AG10803 (cell line): ENCODE data around the gene NLRC3.
A peak's percentile ranks its signal among the peaks of the same experiment; 100 is the strongest.
"Not testable (repeated sequence)": the region's sequence is repeated elsewhere in the genome, so short reads cannot be mapped to it uniquely, and the experiment has no call there.

Source experiments
- DNase-seq: peaks from one replicate; pipeline ENCODE4 v3.0.0; 2010; ENCODE audit warnings: low read depth
- H3K4me3 ChIP-seq: 2 replicates; pipeline ENCODE4 v1.5.1; 2011; ENCODE audit warnings: mild to moderate bottlenecking, low read length, control low read depth
- TF ChIP-seq, protein P1 (sequence below): conservative IDR thresholded peaks from 2 replicates; pipeline ENCODE4 v1.5.1; 2011; ENCODE audit warnings: mild to moderate bottlenecking, low read length, control low read depth, inconsistent platforms

Gene NLRC3

DNA sequence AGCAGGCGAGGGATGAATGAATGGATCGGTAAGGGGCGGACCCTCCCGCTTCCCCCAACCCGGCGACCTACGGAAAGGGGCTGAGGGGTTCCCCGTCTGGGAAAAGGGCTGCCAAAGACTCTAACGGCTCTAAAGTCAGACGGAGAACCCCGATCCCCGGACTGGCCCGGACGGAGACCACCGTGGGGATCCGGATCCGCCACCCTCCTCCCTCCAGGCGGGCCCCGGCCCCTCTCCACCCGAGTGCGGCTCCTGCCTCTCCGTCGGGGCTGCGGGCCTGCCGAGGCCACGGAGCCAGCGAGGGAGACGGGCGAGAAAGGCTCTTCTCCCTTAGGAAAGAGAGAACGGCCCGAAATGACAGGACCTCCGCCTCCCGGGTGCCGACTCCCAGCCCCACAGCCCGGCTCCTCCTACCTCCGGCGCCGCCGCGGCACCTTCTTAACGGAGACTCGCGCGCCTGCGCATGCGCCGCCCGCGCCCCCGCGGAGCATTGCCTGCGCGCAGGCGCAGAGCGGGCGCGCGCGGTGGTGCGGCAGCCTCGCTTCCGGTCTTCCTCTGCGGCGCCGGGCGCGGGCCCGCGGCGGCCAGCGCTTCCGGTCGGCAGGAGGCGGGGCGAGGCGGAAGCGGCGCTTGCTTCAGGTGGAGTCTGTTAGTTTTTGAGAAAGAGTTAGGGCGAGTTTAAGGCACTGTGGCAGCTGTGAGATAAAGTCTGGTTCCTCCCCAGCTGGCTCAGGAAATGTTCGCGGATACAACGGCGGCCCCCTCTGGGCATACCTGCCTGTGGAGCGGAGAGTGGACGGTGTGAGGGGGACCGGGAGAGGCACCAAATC lies 34.2 kb upstream of the NLRC3 start, which contains the start of gene SLX4:
TSS of gene SLX4 (minus strand) at position 461 of the 830 bp plus-strand sequence. CDS start 2,642 bp downstream, outside the sequence.
- TF ChIP-seq, protein P1, sequence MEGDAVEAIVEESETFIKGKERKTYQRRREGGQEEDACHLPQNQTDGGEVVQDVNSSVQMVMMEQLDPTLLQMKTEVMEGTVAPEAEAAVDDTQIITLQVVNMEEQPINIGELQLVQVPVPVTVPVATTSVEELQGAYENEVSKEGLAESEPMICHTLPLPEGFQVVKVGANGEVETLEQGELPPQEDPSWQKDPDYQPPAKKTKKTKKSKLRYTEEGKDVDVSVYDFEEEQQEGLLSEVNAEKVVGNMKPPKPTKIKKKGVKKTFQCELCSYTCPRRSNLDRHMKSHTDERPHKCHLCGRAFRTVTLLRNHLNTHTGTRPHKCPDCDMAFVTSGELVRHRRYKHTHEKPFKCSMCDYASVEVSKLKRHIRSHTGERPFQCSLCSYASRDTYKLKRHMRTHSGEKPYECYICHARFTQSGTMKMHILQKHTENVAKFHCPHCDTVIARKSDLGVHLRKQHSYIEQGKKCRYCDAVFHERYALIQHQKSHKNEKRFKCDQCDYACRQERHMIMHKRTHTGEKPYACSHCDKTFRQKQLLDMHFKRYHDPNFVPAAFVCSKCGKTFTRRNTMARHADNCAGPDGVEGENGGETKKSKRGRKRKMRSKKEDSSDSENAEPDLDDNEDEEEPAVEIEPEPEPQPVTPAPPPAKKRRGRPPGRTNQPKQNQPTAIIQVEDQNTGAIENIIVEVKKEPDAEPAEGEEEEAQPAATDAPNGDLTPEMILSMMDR: no peak
- DNase-seq: peak; percentile 85

DNA sequence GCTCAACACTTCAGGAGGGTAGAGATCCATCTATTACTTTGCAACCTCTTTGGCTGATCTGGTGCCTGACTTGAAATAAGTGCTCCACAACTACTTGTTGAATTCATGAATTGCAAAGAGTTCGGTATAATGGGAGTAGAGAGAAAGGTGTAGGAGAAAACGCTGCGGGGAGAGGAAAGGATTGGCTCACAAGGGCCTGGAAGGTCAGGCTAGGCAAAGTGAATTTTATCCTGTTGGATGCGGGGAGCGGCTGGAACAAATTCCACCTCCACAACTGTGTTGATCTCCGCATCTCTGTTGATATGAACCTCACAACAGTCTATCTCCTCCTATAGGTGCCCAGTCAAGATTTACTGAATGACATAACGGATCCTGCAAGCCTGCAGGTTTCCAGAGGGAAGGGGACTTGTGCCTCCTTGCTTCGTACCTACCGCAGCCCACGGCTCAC lies 33.5 kb upstream of the NLRC3 start:
- H3K4me3 ChIP-seq: peak overlapping the region; percentile 82
- TF ChIP-seq, protein P1: no peak
- DNase-seq: no peak

More for the DNA sequence above, 34.2 kb upstream of the NLRC3 start, which contains the start of gene SLX4:
- H3K4me3 ChIP-seq: peak within 1 kb of the TSS; percentile 98

DNA sequence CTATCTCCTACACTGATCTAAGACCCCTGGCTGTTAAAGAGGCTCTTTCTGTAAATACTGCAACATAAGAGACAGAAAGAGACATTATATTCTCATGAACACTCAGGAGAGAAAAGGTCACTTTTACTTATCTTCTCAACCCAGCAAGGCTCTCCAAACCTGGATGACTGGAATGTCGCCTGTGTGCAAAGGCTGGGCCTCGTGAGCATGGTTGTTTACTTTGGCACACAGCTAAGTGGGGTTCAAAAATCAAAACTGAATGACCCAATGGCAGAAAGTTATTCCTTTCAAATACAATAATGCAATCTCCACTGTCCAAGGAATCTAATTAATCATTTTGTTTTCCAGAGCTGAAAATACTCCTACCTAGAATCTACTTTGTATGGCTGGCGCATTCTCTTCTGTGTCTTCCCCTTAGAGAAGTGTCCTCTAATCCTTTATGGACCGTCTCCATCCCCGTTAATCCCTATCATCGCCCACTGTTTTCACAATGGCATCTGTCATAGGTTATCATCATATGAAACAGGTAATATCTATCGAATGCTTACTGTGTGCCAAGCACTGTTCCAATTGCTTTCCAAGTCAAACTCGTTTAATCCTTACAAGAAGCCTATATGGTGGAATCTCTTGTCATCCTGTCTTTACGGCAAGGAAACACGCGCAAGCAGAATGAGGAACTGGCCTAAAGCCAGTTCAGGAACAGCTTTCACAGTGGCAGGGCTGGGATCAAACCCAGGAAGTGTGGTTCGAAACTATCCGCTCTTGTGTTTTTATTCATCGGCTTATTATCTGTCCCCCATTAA lies 32.9 kb upstream of the NLRC3 start:
- TF ChIP-seq, protein P1: no peak
- DNase-seq: no peak
- H3K4me3 ChIP-seq: peak overlapping the region; percentile 82

DNA sequence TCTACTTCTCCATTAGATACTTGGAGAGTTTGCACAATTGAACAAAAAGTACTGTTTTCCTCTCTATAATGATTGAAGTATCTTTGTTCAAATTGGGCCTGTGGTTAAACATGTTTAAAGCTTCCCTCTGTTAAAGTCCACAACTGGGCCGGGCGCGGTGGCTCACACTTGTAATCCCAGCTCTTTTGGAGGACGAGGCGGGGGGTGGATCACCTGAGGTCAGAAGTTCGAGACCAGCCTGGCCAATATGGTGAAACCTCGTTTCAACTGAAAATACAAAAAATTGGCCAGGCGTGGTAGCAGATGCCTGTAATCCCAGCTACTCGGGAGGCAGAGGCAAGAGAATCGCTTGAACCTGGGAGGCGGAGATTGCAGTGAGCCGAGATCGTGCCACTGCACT lies 31.8 kb upstream of the NLRC3 start:
- H3K4me3 ChIP-seq, DNase-seq: not testable (repeated sequence)

DNA sequence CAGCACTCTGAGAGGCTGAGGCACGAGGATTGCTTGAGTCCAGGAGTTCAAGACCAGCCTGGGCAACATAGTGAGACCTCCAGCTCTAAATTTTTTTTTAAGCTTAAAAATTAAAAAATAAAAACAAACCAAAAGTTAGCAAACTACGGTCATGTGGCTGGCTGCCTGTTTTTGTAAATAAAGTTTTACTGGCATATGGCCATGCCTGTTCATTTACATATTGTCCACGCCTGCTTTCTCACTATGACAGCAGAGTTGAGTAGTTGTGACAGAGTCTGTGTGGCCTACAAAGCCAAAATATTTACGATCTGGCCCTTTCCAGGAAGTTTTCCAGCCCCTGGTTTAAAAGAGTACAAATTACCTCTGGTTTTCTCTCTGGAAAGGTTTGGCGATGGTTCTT lies 30.9 kb upstream of the NLRC3 start:
- H3K4me3 ChIP-seq: no peak overlapping the region
- TF ChIP-seq, protein P1: no peak
- no peak for DNase-seq

DNA sequence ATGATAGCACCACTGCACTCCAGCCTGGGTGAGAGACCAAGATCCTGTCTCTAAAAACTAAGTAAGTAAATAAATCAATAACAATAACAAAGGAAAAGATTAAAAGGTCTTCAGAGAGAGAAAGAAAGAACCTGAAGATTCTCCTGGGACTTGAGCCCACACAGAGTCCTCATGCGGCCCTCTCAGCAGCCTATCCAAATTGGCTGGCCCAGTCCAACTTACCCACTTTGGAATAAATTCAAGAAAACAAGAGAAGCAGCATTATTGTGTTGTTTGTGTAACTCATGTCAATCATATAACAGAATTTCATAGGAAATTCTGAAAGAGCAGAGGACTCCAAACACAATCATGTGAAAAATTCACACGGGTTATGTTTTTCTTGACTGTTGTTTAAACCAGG lies 30.4 kb upstream of the NLRC3 start:
- DNase-seq: no peak

DNA sequence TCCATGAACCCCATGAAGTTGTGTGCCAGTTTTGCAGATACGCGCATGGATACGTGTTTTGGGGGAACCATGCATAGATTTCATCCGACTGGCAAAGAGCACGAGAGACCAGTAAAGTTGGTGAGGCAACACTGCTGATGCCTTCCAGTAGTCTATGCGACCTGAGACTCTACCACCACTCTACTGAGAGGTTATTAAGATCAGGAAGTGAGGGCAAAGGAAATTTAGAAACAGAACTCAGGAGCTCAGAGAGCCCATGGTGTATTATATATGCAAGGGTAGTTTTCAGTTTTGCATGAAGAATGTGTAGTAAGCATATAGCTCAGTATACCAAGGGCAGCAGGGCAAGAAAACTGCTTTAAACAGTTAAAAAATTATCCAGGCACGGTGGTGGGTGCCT lies 30.0 kb upstream of the NLRC3 start:
- H3K4me3 ChIP-seq: no peak overlapping the region
- no peak for DNase-seq
- TF ChIP-seq, protein P1: no peak

More for the DNA sequence above, 30.4 kb upstream of the NLRC3 start:
- TF ChIP-seq, protein P1: no peak
- no peak overlapping the region for H3K4me3 ChIP-seq
